OCI-LY1 (cell line): ENCODE measurements around the gene P4HA2.

Experiments
- H2AFZ ChIP-seq: fragments of 200-600 bp; sonication (generic), shearing (Covaris generic); 2 replicates; pipeline ENCODE4 v1.6.0; 2014; ENCODE audit warnings: antibody characterized with exemption, mild to moderate bottlenecking, low read length
- H3F3A ChIP-seq: fragments of 200-600 bp; sonication (generic), shearing (Covaris generic); 2 replicates; pipeline ENCODE4 v1.6.0; 2014; ENCODE audit warnings: mild to moderate bottlenecking, antibody characterized with exemption, low read length, moderate library complexity; ENCODE audit not compliant: insufficient read depth
- H3K27ac ChIP-seq: fragments of 200-600 bp; sonication (generic); 2 replicates; pipeline ENCODE4 v1.5.1; 2014; ENCODE audit warnings: low read length, mixed run types, mild to moderate bottlenecking, low read depth; ENCODE audit not compliant: poor library complexity, severe bottlenecking
- H3K27me3 ChIP-seq: fragments of 200-600 bp; sonication (generic); 2 replicates; pipeline ENCODE4 v1.6.0; 2014; ENCODE audit warnings: antibody characterized with exemption, mild to moderate bottlenecking, low read length, moderate library complexity; ENCODE audit not compliant: insufficient read depth
- H3K36me3 ChIP-seq: fragments of 200-600 bp; sonication (generic); 2 replicates; pipeline ENCODE4 v1.6.1; 2014; ENCODE audit warnings: mild to moderate bottlenecking, antibody characterized with exemption, low read length, moderate library complexity, mixed read lengths; ENCODE audit not compliant: insufficient read depth
- H3K4me1 ChIP-seq: fragments of 200-600 bp; sonication (generic); 2 replicates; pipeline ENCODE4 v1.5.1; 2014; ENCODE audit warnings: mild to moderate bottlenecking, low read length, moderate library complexity; ENCODE audit not compliant: insufficient read depth, severe bottlenecking
- H3K4me2 ChIP-seq: fragments of 200-600 bp; sonication (generic), shearing (Covaris generic); 2 replicates; pipeline ENCODE4 v1.6.1; 2014; ENCODE audit warnings: low read length
- H3K4me3 ChIP-seq: fragments of 200-600 bp; sonication (generic); 2 replicates; pipeline ENCODE4 v1.5.1; 2014; ENCODE audit warnings: low read length, low read depth, mild to moderate bottlenecking, mixed read lengths; ENCODE audit not compliant: poor library complexity, severe bottlenecking
- H3K79me2 ChIP-seq: fragments of 200-600 bp; shearing (Covaris generic); 2 replicates; pipeline ENCODE4 v1.6.1; 2016; ENCODE audit warnings: mixed run types, low read length, mixed read lengths; ENCODE audit not compliant: insufficient read depth
- H3K9ac ChIP-seq: fragments of 200-600 bp; sonication (generic), shearing (Covaris generic); 2 replicates; pipeline ENCODE4 v1.6.1; 2014; ENCODE audit warnings: mild to moderate bottlenecking, low read length, mixed read lengths
- H3K9me2 ChIP-seq: fragments of 200-600 bp; sonication (generic), shearing (Covaris generic); 2 replicates; pipeline ENCODE4 v1.6.1; 2014; ENCODE audit warnings: low read depth, mild to moderate bottlenecking, low read length, mixed read lengths
- H3K9me3 ChIP-seq: fragments of 200-600 bp; shearing (Covaris generic); 2 replicates; pipeline ENCODE4 v1.6.1; 2014; ENCODE audit warnings: low read length, mixed read lengths
- H4K20me1 ChIP-seq: fragments of 200-600 bp; sonication (generic), shearing (Covaris generic); 2 replicates; pipeline ENCODE4 v1.6.0; 2016; ENCODE audit warnings: mild to moderate bottlenecking, low read length; ENCODE audit not compliant: insufficient read depth
- EZH2 ChIP-seq: fragments of 200-600 bp; sonication (generic), shearing (Covaris generic); IDR thresholded peaks from 2 replicates; pipeline ENCODE4 v1.8.0; 2017; ENCODE audit warnings: borderline replicate concordance, mixed run types, mild to moderate bottlenecking, antibody characterized with exemption, low read length, moderate library complexity, mixed read lengths
- TF ChIP-seq, protein P1 (sequence below): fragments of 200-600 bp; sonication (generic), shearing (Covaris generic); IDR thresholded peaks from 2 replicates; pipeline ENCODE4 v1.5.1; 2017; ENCODE audit warnings: mild to moderate bottlenecking, antibody characterized with exemption, low read length, moderate library complexity, mixed read lengths

The P4HA2 gene

DNA sequence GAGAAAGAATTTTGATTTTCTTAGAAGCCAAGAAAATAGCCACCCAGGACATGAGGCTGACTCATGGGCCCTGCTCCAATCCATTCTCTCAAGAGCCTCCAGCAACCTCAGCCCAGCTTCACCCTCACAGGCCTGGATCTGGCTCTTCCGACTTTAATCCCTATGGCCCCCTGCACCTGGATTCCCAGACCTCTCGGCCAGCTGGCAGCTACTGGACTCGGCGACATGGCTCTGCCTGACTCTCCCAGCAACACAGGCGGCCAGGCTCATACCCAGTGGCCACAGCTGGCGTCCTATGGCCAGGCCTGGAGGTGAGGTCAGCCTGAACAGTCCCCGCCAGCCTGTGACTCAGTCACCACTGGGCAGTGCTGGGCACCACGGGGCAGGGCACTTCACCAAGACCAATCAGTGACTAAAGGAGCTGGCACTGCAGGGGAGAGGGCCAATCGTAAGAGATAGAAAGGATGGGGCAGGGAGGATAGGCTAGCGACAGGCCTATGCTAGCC is 23.6 kb upstream of the P4HA2 start:
- Histone ChIP-seq H3K9me2 (no peaks in the 10 kb centered on the region), H3K9ac (no peak overlapping the region), H3K4me1 (no peaks in the 10 kb centered on the region), H3K27ac (no peak overlapping the region), H3F3A (no peaks in the 10 kb centered on the region), H2AFZ (no peak overlapping the region), H4K20me1 (no peaks in the 10 kb centered on the region), H3K9me3 (no peaks in the 10 kb centered on the region), H3K36me3 (no peaks in the 10 kb centered on the region), H3K79me2 (no peaks in the 10 kb centered on the region), H3K4me3 (no peak overlapping the region), H3K27me3 (no peaks in the 10 kb centered on the region), H3K4me2 (no peak overlapping the region)
- TF ChIP-seq EZH2, result no peak
- TF ChIP-seq, protein P1, sequence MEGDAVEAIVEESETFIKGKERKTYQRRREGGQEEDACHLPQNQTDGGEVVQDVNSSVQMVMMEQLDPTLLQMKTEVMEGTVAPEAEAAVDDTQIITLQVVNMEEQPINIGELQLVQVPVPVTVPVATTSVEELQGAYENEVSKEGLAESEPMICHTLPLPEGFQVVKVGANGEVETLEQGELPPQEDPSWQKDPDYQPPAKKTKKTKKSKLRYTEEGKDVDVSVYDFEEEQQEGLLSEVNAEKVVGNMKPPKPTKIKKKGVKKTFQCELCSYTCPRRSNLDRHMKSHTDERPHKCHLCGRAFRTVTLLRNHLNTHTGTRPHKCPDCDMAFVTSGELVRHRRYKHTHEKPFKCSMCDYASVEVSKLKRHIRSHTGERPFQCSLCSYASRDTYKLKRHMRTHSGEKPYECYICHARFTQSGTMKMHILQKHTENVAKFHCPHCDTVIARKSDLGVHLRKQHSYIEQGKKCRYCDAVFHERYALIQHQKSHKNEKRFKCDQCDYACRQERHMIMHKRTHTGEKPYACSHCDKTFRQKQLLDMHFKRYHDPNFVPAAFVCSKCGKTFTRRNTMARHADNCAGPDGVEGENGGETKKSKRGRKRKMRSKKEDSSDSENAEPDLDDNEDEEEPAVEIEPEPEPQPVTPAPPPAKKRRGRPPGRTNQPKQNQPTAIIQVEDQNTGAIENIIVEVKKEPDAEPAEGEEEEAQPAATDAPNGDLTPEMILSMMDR, result no peak

DNA sequence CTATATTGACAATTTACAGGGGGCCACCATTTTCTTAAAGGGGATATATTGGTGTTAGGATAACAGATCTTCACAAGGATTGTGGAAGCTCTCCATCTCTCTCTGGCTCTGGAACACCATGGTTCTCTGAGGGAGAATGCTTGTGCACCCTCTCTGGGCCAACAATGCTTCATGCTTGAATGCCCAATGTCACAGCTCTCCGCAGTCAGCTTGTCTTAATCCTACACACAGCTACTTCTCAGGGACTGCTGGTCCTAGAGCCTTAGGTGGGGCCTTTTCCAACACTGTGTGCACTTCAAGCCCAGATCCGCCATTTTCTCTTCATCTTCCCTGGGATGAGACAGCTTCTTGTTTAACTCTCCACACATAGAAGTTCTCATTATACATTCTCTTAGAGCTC is 22.9 kb upstream of the P4HA2 start:
- Histone ChIP-seq H2AFZ (no peak overlapping the region), H3K4me2 (no peak overlapping the region), H3K9me2 (no peaks in the 10 kb centered on the region)

DNA sequence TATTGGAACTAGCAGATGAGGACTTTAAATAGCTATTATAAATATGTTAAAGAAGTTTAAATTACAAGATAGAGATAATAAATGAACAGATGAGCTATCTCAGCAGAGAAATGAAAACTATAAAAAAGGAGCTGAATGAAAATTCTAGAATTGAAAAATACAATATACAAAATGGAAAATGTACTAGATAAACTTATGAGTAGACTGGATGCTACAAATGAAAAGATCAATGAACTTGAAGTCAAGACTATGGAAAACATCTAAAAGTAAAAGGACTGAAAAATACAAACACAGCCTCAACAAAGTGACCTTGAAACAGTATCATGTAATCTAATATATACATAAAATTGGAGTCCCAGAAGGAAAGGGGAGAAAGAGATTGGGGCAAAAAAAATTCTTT is 19.2 kb upstream of the P4HA2 start:
- Histone ChIP-seq H3K9me2 (no peaks in the 10 kb centered on the region), H3K9me3 (no peaks in the 10 kb centered on the region), H3K36me3 (no peaks in the 10 kb centered on the region), H3K27me3 (no peaks in the 10 kb centered on the region), H3K79me2 (no peaks in the 10 kb centered on the region), H3F3A (no peaks in the 10 kb centered on the region), H3K4me1 (no peaks in the 10 kb centered on the region), H3K9ac (no peak overlapping the region), H3K4me2 (no peak overlapping the region), H2AFZ (no peak overlapping the region), H3K27ac (no peak overlapping the region), H3K4me3 (no peak overlapping the region), H4K20me1 (no peaks in the 10 kb centered on the region)
- TF ChIP-seq, protein P1, result no peak
- TF ChIP-seq EZH2, result no peak

More for the DNA sequence above, 22.9 kb upstream of the P4HA2 start:
- Histone ChIP-seq H3F3A (no peaks in the 10 kb centered on the region), H3K4me1 (no peaks in the 10 kb centered on the region), H3K36me3 (no peaks in the 10 kb centered on the region), H3K4me3 (no peak overlapping the region), H3K79me2 (no peaks in the 10 kb centered on the region), H3K27me3 (no peaks in the 10 kb centered on the region), H4K20me1 (no peaks in the 10 kb centered on the region), H3K27ac (no peak overlapping the region), H3K9ac (no peak overlapping the region), H3K9me3 (no peaks in the 10 kb centered on the region)
- TF ChIP-seq, protein P1, result no peak
- TF ChIP-seq EZH2, result no peak
